SIG-M5 treated with dmso at 0.1 percent for 504 hours (cell line): ENCODE measurements around the gene SURF1.

ENCODE experiments used
- DNase-seq: peaks from one replicate; lab custom pipeline; 2025; ENCODE audit not compliant: unreplicated experiment; lab: John Stamatoyannopoulos, UW

The SURF1 gene

GRCh38 chr9:133366435-133366834 is 10.1 kb upstream of the SURF1 start:
- DNase-seq, result no peak

- DNase-seq, result no peak
Observed at GRCh38 chr9:133362359-133363044, 6.2 kb upstream of the SURF1 start.

GRCh38 chr9:133361507-133362092 is 5.3 kb upstream of the SURF1 start:
- no peak for DNase-seq

GRCh38 chr9:133360400-133361393 is 4.4 kb upstream of the SURF1 start:
- DNase-seq, result no peak

GRCh38 chr9:133359399-133360175 is 3.3 kb upstream of the SURF1 start:
- no peak for DNase-seq

GRCh38 chr9:133357656-133358055 is 1.4 kb upstream of the SURF1 start:
- no peak for DNase-seq

GRCh38 chr9:133355881-133356357 is 368 bp downstream of the SURF1 start:
- DNase-seq, result no peak

DNA sequence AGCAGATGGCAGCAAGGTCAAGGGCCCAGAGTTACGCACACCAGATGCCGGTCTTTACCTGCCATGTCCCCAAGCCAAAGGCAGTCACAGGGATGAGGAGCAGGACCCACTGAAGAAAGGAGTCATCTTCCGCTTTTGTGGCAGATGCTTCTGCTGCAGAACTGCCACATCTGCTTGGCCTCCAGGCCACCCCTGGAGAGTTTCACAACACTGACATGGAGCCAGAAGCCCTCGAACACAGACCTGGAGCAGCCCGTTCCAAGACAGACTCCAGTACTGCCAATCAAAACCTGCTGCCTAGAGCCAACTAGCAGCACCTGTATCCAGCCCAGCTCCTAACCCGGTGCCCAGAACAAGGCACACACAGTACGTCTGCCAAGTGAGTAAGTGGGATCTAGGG is 1.5 kb downstream of the SURF1 start:
- peak; percentile 87 for DNase-seq

- no peak for DNase-seq
Observed at GRCh38 chr9:133353548-133353947, 2.7 kb downstream of the SURF1 start.

DNA sequence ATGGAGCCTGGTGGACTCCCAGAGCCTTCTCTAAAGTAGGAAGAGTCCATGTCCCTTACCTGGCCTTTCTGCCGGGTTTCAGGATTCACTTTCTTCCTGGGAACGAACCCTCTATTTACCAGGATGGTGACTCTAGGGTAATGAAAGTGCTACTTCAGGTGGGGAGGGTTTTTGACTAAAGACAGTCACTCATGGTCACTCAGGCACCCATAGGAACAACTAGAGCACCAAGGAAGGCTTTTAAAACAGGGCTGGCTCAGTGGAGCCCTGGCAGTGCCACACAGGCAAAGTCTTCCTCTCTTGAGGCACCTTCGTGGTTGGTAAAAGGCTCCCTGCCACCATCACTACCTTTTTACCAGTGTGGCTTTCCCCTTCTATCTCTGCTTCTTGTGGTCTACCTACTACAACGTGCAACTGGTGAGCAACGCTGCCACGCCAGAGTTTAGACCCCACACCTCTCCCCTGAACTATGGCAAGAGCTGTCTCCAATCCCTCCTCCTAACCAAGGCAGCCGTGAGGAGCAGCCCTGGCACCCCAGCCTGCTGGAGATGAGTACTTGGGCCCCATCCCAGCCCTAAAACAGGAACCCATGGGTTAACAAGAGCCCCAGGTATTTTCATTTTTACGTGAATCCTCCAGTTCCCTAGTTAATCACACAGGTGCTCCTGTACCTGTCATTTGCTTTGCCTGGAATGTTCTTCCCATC is 3.5 kb downstream of the SURF1 start:
- no peak for DNase-seq

GRCh38 chr9:133351908-133352634 is 4.2 kb downstream of the SURF1 start:
- peak; percentile 64 for DNase-seq

DNA sequence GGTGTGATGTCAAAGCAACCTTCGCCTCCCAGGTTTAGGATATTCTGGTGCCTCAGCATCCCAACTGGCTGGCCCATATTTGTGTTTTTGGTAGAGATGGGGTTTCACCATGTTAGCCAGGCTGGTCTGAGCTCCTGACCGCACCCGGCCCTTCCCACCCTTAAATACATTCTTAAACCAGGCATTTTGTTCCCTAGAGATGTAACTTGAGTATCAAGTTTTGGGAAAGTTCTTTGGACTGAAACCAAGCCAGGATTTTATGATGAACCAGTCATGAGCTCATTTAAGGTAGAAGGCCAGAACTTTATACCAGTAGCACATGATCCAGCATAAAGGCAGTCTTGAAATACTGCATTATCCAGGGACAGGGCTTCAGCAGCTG is 4.8 kb downstream of the SURF1 start:
- no peak for DNase-seq

GRCh38 chr9:133349965-133350616 is 6.2 kb downstream of the SURF1 start:
- DNase-seq, result no peak

GRCh38 chr9:133348718-133349573 is 7.3 kb downstream of the SURF1 start:
- no peak for DNase-seq

GRCh38 chr9:133347985-133348717 is 8.1 kb downstream of the SURF1 start, which contains the start of the genes MED22 and RPL7A:
MED22 (minus strand) TSS chr9:133348131; CDS start chr9:133346662, 1,469 bp downstream.
RPL7A (plus strand) TSS chr9:133348218; CDS start chr9:133348244, 26 bp downstream.
- DNase-seq, result peak; percentile 95

- no peak for DNase-seq
Observed at GRCh38 chr9:133347515-133347984, 8.7 kb downstream of the SURF1 start.
